GM23338 (cell line): ENCODE results near the gene CBFA2T3. TPM values are rescaled to one million over a fixed set of nuclear protein-coding genes. Genes with fewer than 3 reads are reported as not detected.

Source experiments
- ATAC-seq: fragments of 200-7000 bp; cut with Tn5 transposase; 3 replicates; pipeline ENCODE4 v1.9.1; 2020
- DNase-seq: peaks from one replicate; pipeline ENCODE4 v3.0.0-alpha.2; 2015; ENCODE audit warnings: low spot score
- H2AFZ ChIP-seq: fragments of 200-600 bp; sonication (generic); 2 replicates; pipeline ENCODE4 v1.8.0; 2016; ENCODE audit warnings: antibody characterized with exemption, mild to moderate bottlenecking, moderate library complexity
- H3F3A ChIP-seq: fragments of 200-600 bp; sonication (generic); replicated peaks from 2 replicates; pipeline ENCODE4 v1.8.0; 2017; ENCODE audit warnings: antibody characterized with exemption, mixed run types, low read depth
- H3K27ac ChIP-seq: fragments of 200-600 bp; sonication (generic); 2 replicates; pipeline ENCODE4 v1.6.1; 2016; ENCODE audit warnings: low read depth
- H3K27me3 ChIP-seq: fragments of 200-600 bp; sonication (generic); 2 replicates; pipeline ENCODE4 v1.8.0; 2016; ENCODE audit warnings: mild to moderate bottlenecking, mixed run types, moderate library complexity; ENCODE audit not compliant: insufficient read depth
- H3K36me3 ChIP-seq: fragments of 200-600 bp; sonication (generic); 2 replicates; pipeline ENCODE4 v1.8.0; 2016; ENCODE audit warnings: mild to moderate bottlenecking; ENCODE audit not compliant: insufficient read depth
- H3K4me1 ChIP-seq: fragments of 200-600 bp; sonication (generic); 2 replicates; pipeline ENCODE4 v1.8.0; 2016; ENCODE audit warnings: mild to moderate bottlenecking, moderate library complexity; ENCODE audit not compliant: insufficient read depth
- H3K4me2 ChIP-seq: fragments of 200-600 bp; sonication (generic); 2 replicates; pipeline ENCODE4 v1.7.1; 2017; ENCODE audit warnings: mixed run types
- H3K4me3 ChIP-seq: fragments of 200-600 bp; sonication (generic); 2 replicates; pipeline ENCODE4 v1.6.1; 2016; ENCODE audit warnings: mixed run types
- H3K79me2 ChIP-seq: fragments of 200-600 bp; sonication (generic); replicated peaks from 2 replicates; pipeline ENCODE4 v1.8.0; 2017; ENCODE audit warnings: mild to moderate bottlenecking; ENCODE audit not compliant: insufficient read depth
- H3K9me2 ChIP-seq: fragments of 200-600 bp; sonication (generic); 2 replicates; pipeline ENCODE4 v1.8.0; 2017; ENCODE audit not compliant: insufficient read depth
- H4K20me1 ChIP-seq: fragments of 200-600 bp; sonication (generic); replicated peaks from 2 replicates; pipeline ENCODE4 v1.8.0; 2017; ENCODE audit warnings: mild to moderate bottlenecking; ENCODE audit not compliant: insufficient read depth
- H3K27ac Mint-ChIP-seq: 2 replicates; pipeline ENCODE4 v1.8.0; 2020; ENCODE audit warnings: inconsistent platforms, mild to moderate bottlenecking, moderate library complexity, mixed read lengths
- H3K27me3 Mint-ChIP-seq: 3 replicates; pipeline ENCODE4 v1.8.0; 2022; ENCODE audit warnings: low read depth, mild to moderate bottlenecking, moderate library complexity, mixed read lengths, inconsistent platforms; ENCODE audit not compliant: insufficient read depth, poor library complexity
- H3K36me3 Mint-ChIP-seq: 3 replicates; pipeline ENCODE4 v1.8.0; 2021; ENCODE audit warnings: low read depth, mild to moderate bottlenecking, inconsistent platforms, moderate library complexity, mixed read lengths
- H3K4me1 Mint-ChIP-seq: 3 replicates; pipeline ENCODE4 v1.8.0; 2020; ENCODE audit warnings: mild to moderate bottlenecking, inconsistent platforms, mixed read lengths
- H3K4me3 Mint-ChIP-seq: 3 replicates; pipeline ENCODE4 v1.8.0; 2021; ENCODE audit warnings: moderate library complexity, mild to moderate bottlenecking, inconsistent platforms, mixed read lengths
- H3K9me3 Mint-ChIP-seq: 3 replicates; pipeline ENCODE4 v1.8.0; 2020; ENCODE audit warnings: moderate library complexity, mild to moderate bottlenecking, inconsistent platforms, mixed read lengths
- CREB1 ChIP-seq: fragments of 250-450 bp; sonication (Bioruptor Pico); IDR thresholded peaks from 2 replicates; pipeline ENCODE4 v1.5.0; 2020; ENCODE audit warnings: low read depth, mild to moderate bottlenecking, moderate library complexity
- CTCF ChIP-seq, 2 experiments: fragments of 200-600 bp in 1 of 2; sonication (generic) in 1 of 2; conservative IDR thresholded peaks; 2 replicates each; pipeline versions ENCODE4 v1.5.1 to v1.6.1; 2016 to 2017; ENCODE audit warnings: antibody characterized with exemption in 2 of 2, low read depth in 2 of 2, mild to moderate bottlenecking in 2 of 2, moderate library complexity in 1 of 2
- ETS1 ChIP-seq: IDR thresholded peaks from 2 replicates; pipeline ENCODE4 v1.6.1; 2016; ENCODE audit warnings: antibody characterized with exemption
- EZH2 ChIP-seq: fragments of 200-600 bp; sonication (generic); IDR thresholded peaks from one replicate; pipeline ENCODE4 v1.8.0; 2017; ENCODE audit warnings: antibody characterized with exemption, mild to moderate bottlenecking, low read depth; ENCODE audit not compliant: unreplicated experiment
- EZH2phosphoT487 ChIP-seq: fragments of 200-600 bp; sonication (generic); IDR thresholded peaks from one replicate; pipeline ENCODE4 v1.8.1; 2018; ENCODE audit warnings: antibody characterized with exemption; ENCODE audit not compliant: unreplicated experiment
- JUNB ChIP-seq: IDR thresholded peaks from one replicate; pipeline ENCODE4 v1.6.1; 2016; ENCODE audit warnings: antibody characterized with exemption; ENCODE audit not compliant: unreplicated experiment
- NANOG ChIP-seq: IDR thresholded peaks from 2 replicates; pipeline ENCODE4 v1.6.1; 2016; ENCODE audit warnings: antibody characterized with exemption, borderline replicate concordance
- POLR2AphosphoS5 ChIP-seq: IDR thresholded peaks from 2 replicates; pipeline ENCODE4 v1.6.1; 2016; ENCODE audit warnings: antibody characterized with exemption, low read depth
- REST ChIP-seq: IDR thresholded peaks from one replicate; pipeline ENCODE4 v1.6.1; 2018; ENCODE audit warnings: antibody characterized with exemption; ENCODE audit not compliant: unreplicated experiment
- STAT1 ChIP-seq: IDR thresholded peaks from one replicate; pipeline ENCODE4 v1.6.1; 2016; ENCODE audit warnings: antibody characterized with exemption; ENCODE audit not compliant: unreplicated experiment
- ZNF114 ChIP-seq: fragments of 250-450 bp; sonication (Bioruptor Pico); IDR thresholded peaks from 2 replicates; pipeline ENCODE4 v1.5.0; 2020; ENCODE audit warnings: mild to moderate bottlenecking, moderate library complexity
- ZNF331 ChIP-seq: fragments of 250-450 bp; sonication (Bioruptor Pico); IDR thresholded peaks from 2 replicates; pipeline ENCODE4 v1.5.0; 2020; ENCODE audit warnings: low read depth, mild to moderate bottlenecking, moderate library complexity
- ZNF462 ChIP-seq: fragments of 250-450 bp; sonication (Bioruptor Pico); IDR thresholded peaks from 2 replicates; pipeline ENCODE4 v1.5.0; 2020; ENCODE audit warnings: mild to moderate bottlenecking, moderate library complexity
- polyA plus RNA-seq: library from polyadenylated mRNA; unstranded; fragments of >200 nt; fragmentation: Nextera tagmentation; extraction: Ambion mirVana; gene quantifications from 2 replicates; pipeline ENCODE4 v1.2.1, GENCODE V29; 2016
- total RNA-seq: library from RNA; depleted of rRNA; stranded (reverse); fragments of >200 nt; shearing (Covaris generic); gene quantifications from 2 replicates; pipeline ENCODE4 v1.2.3, GENCODE V29; 2014

Gene CBFA2T3
- total and polyA plus RNA-seq, 2 experiments from 2014 or later = 0.87 to 1.5 TPM

- H3F3A ChIP-seq = no peaks in the 10 kb centered on the region
- DNase-seq (no peak), ATAC-seq (no peak)
- no peaks in the 10 kb centered on the region for H3K4me1 ChIP-seq
- Mint-ChIP-seq H3K27ac (no peak overlapping the region), H3K36me3 (no peaks in the 10 kb centered on the region), H3K27me3 (peaks cover 11% of the 10 kb centered on the region), H3K4me1 (no peaks in the 10 kb centered on the region), H3K4me3 (no peak overlapping the region), H3K9me3 (peaks cover 6% of the 10 kb centered on the region)
- H3K79me2 ChIP-seq = no peaks in the 10 kb centered on the region
- no peaks in the 10 kb centered on the region for H3K9me2 ChIP-seq
- no peak overlapping the region for H2AFZ ChIP-seq
- no peak for TF ChIP-seq EZH2phosphoT487
- TF ChIP-seq EZH2 = no peak
- TF ChIP-seq ZNF114 = no peak
- no peak for TF ChIP-seq NANOG
- TF ChIP-seq STAT1 = no peak
- no peak for TF ChIP-seq ETS1
- TF ChIP-seq CREB1 (CRISPR knock-in tag) = no peak
- no peak for TF ChIP-seq JUNB
- no peak for TF ChIP-seq REST
- TF ChIP-seq ZNF462 = no peak
- no peak for TF ChIP-seq CTCF (conservative IDR thresholded peaks at IDR 0.05; ENCODE audit: low read depth in 2 of 2)
- TF ChIP-seq POLR2AphosphoS5 = no peak
- TF ChIP-seq ZNF331 (CRISPR knock-in tag) = no peak
- H3K27ac ChIP-seq = no peak overlapping the region
- H3K36me3 ChIP-seq = no peaks in the 10 kb centered on the region
- H3K4me2 ChIP-seq = no peak overlapping the region
- H4K20me1 ChIP-seq = no peaks in the 10 kb centered on the region
- no peaks in the 10 kb centered on the region for H3K27me3 ChIP-seq
- H3K4me3 ChIP-seq = no peak overlapping the region
Measured at GRCh38 chr16:88932929-88933328, 44.1 kb downstream of the CBFA2T3 start.
